Measurements from ENCODE around the gene MYOCOS.

Gene MYOCOS

DNA sequence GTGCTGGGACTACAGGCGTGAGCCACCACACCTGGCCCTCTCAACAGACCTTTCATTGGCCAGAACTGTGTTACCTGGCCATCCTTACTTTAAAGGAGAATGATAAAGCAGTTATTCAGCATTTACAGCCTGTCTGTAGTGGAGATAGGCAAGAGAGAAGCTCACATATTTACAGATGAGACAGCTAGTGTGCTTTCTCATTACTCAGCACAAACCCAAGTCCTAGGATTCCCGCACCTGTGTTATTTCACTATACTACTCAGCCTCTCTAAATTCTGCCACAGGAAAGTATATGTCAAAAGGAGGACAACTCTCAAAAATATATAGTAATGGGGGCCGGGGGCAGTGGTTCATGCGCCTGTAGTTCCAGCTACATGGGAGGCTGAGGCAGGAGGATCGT is 46.3 kb downstream of the MYOCOS start:
- H3K4me3 ChIP-seq (ENCODE audit: low read length in 2 of 2): no peak overlapping the region
- H4K8ac ChIP-seq (ENCODE audit: low read depth, low read length): no peak overlapping the region
- no peak overlapping the region for H2BK12ac ChIP-seq (ENCODE audit: low read length)
- no peak overlapping the region for H3K4me2 ChIP-seq (ENCODE audit: insufficient read depth, low read length, poor library complexity, severe bottlenecking)
- H3K4me1 ChIP-seq (ENCODE audit: control insufficient read depth in 2 of 2, insufficient read depth in 1 of 2, low read depth in 1 of 2, low read length in 2 of 2): peaks cover 0 to 4% of the 10 kb centered on the region in 2 donors
- no peak overlapping the region for H4K91ac ChIP-seq (ENCODE audit: low read depth, low read length, poor library complexity)
- H3K18ac ChIP-seq (ENCODE audit: low read length): no peak overlapping the region
- H3K14ac ChIP-seq (ENCODE audit: low read length): no peak overlapping the region
- DNase-seq (ENCODE audit: low spot score): no peak
- no peak overlapping the region for H2BK15ac ChIP-seq (ENCODE audit: low read length)
- no peaks in the 10 kb centered on the region for H3K9me3 ChIP-seq (replicated peaks in 1 of 2; ENCODE audit: control insufficient read depth in 2 of 2, insufficient read depth in 1 of 2, low read depth in 1 of 2, low read length in 2 of 2)
- H3K27ac ChIP-seq (replicated peaks; ENCODE audit: low read length): no peak overlapping the region
- H3K23ac ChIP-seq (ENCODE audit: low read depth, low read length, poor library complexity): no peak overlapping the region
- no peak overlapping the region for H3K4ac ChIP-seq (ENCODE audit: low read length)
- no peaks in the 10 kb centered on the region for H3K36me3 ChIP-seq (replicated peaks in 1 of 2; ENCODE audit: control insufficient read depth in 2 of 2, insufficient read depth in 2 of 2, low read length in 2 of 2)
- no CpG with 5 or more reads among the region's 5 CpGs for WGBS, 2 donors (ENCODE audit: extremely low coverage in 2 of 2, insufficient read length in 2 of 2, insufficient replicate concordance in 1 of 2)
- H2BK5ac ChIP-seq (ENCODE audit: low read length): no peak overlapping the region
- H3K27me3 ChIP-seq (ENCODE audit: control insufficient read depth in 3 of 3, insufficient read depth in 3 of 3, low read depth in 1 of 3, low read length in 3 of 3): peaks cover 0 to 11% (median 0%) of the 10 kb centered on the region in 3 experiments
- H2AFZ ChIP-seq (ENCODE audit: low read length): no peak overlapping the region
- H2BK120ac ChIP-seq (ENCODE audit: low read depth, low read length): no peak overlapping the region
- no peaks in the 10 kb centered on the region for H3K79me1 ChIP-seq (ENCODE audit: low read depth, low read length)
- H3K9ac ChIP-seq (ENCODE audit: low read depth, low read length, poor library complexity): no peak overlapping the region
- H2AK5ac ChIP-seq (ENCODE audit: low read depth, low read length): no peak overlapping the region

DNA sequence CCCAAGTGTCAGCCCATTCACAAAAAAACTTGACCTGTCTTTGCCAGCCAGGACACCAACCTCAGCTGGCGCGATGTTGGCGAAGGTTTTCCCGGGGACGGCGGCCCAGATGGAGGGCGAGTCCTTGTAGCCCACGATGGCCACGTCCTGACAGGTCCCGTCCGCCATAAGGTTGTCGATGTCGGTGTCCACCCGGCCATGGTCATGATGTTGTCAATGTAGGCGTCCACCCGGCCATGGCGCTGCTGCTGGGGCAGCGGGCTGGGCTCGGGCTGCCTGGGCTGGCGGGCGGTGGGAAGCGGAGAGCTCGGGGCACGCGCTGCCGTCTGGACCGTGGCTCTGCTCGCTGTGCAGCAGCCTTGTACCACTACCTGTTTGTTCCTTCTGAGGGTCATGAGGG is 48.7 kb downstream of the MYOCOS start:
- peak overlapping the region; percentile 65 for H3K23ac ChIP-seq (ENCODE audit: low read depth, low read length, poor library complexity)
- H2BK5ac ChIP-seq (ENCODE audit: low read length): no peak overlapping the region
- H2BK120ac ChIP-seq (ENCODE audit: low read depth, low read length): no peak overlapping the region
- H3K9me3 ChIP-seq (replicated peaks in 1 of 2; ENCODE audit: control insufficient read depth in 2 of 2, insufficient read depth in 1 of 2, low read depth in 1 of 2, low read length in 2 of 2): no peaks in the 10 kb centered on the region
- H2BK15ac ChIP-seq (ENCODE audit: low read length): no peak overlapping the region
- H4K8ac ChIP-seq (ENCODE audit: low read depth, low read length): peak overlapping the region; percentile 17
- no peak overlapping the region for H3K4me2 ChIP-seq (ENCODE audit: insufficient read depth, low read length, poor library complexity, severe bottlenecking)
- H3K79me1 ChIP-seq (ENCODE audit: low read depth, low read length): no peaks in the 10 kb centered on the region
- no peak overlapping the region for H3K4ac ChIP-seq (ENCODE audit: low read length)
- H3K9ac ChIP-seq (ENCODE audit: low read depth, low read length, poor library complexity): no peak overlapping the region
- H3K36me3 ChIP-seq (replicated peaks in 1 of 2; ENCODE audit: control insufficient read depth in 2 of 2, insufficient read depth in 2 of 2, low read length in 2 of 2): no peaks in the 10 kb centered on the region
- H3K4me3 ChIP-seq (ENCODE audit: low read length in 2 of 2): peak overlapping the region in 1 of 2 donors; percentile 54
- WGBS, 2 donors (ENCODE audit: extremely low coverage in 2 of 2, insufficient read length in 2 of 2, insufficient replicate concordance in 1 of 2): no CpG with 5 or more reads among the region's 28 CpGs
- H3K4me1 ChIP-seq (ENCODE audit: control insufficient read depth in 2 of 2, insufficient read depth in 1 of 2, low read depth in 1 of 2, low read length in 2 of 2): no peaks in the 10 kb centered on the region
- no peaks in the 10 kb centered on the region for H3K27me3 ChIP-seq (ENCODE audit: control insufficient read depth in 3 of 3, insufficient read depth in 3 of 3, low read depth in 1 of 3, low read length in 3 of 3)
- no peak overlapping the region for H2AFZ ChIP-seq (ENCODE audit: low read length)
- peak overlapping the region; percentile 28 for H2AK5ac ChIP-seq (ENCODE audit: low read depth, low read length)
- H3K27ac ChIP-seq (replicated peaks; ENCODE audit: low read length): no peak overlapping the region
- no peak for DNase-seq (ENCODE audit: low spot score)
- H2BK12ac ChIP-seq (ENCODE audit: low read length): no peak overlapping the region
- H3K14ac ChIP-seq (ENCODE audit: low read length): no peak overlapping the region
- peak overlapping the region; percentile 64 for H3K18ac ChIP-seq (ENCODE audit: low read length)
- H4K91ac ChIP-seq (ENCODE audit: low read depth, low read length, poor library complexity): no peak overlapping the region

DNA sequence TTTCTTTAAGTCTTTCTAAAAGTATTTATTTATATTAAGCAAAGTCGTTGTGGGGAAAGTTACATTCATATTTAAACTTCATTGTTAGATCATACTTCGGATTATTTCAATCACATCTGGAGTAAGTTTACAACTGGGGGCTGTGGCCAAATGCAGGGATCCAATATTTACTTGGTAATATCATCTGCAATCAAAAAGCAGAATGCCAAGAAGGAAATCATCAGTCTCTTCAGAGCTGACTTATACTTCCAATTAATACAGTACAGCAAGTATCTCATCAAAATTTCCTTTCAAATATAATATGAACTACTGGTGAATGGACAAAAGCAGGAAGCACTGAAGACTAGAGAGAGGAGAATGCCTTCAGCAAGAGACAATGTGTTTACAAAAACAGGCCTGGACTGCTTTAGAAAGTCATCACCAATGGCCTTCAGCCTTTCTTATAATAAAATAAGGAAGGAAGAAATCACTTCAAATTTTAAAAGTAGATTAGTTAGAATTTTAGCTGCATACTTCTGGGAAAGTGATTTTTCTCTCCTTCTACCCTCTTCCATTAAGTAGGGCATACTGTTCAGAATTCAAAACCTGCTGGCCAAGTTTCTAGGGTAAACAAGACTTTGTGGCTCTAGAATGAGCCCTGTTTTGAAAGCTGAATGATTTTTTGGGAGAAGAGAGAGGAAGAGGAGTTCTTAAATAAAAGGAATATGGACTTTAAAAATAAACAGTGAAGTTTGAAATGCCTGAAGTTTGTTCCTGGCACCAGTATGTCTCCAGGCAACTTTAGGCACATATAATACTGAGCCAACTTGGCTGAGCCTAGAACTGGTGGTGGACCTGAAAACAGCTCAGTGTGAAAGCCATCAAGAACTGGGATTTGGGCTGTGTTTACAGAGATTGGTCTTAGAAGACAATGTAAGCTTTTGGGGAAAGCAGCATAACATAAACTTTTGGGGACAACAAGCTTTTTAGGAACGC is 52.7 kb downstream of the MYOCOS start:
- Histone ChIP-seq H3K9me3 (replicated peaks in 1 of 2; ENCODE audit: control insufficient read depth in 2 of 2, insufficient read depth in 1 of 2, low read depth in 1 of 2, low read length in 2 of 2) (no peaks in the 10 kb centered on the region), H3K4me2 (ENCODE audit: insufficient read depth, low read length, poor library complexity, severe bottlenecking) (no peak overlapping the region), H3K4ac (ENCODE audit: low read length) (no peak overlapping the region), H2AK5ac (ENCODE audit: low read depth, low read length) (no peak overlapping the region), H4K8ac (ENCODE audit: low read depth, low read length) (no peak overlapping the region), H3K79me1 (ENCODE audit: low read depth, low read length) (no peaks in the 10 kb centered on the region), H2AFZ (ENCODE audit: low read length) (no peak overlapping the region), H3K4me3 (ENCODE audit: low read length in 2 of 2) (no peak overlapping the region), H3K14ac (ENCODE audit: low read length) (no peak overlapping the region), H3K18ac (ENCODE audit: low read length) (no peak overlapping the region), H2BK12ac (ENCODE audit: low read length) (no peak overlapping the region), H2BK15ac (ENCODE audit: low read length) (no peak overlapping the region), H3K27me3 (ENCODE audit: control insufficient read depth in 3 of 3, insufficient read depth in 3 of 3, low read depth in 1 of 3, low read length in 3 of 3) (no peaks in the 10 kb centered on the region), H3K4me1 (ENCODE audit: control insufficient read depth in 2 of 2, insufficient read depth in 1 of 2, low read depth in 1 of 2, low read length in 2 of 2) (no peaks in the 10 kb centered on the region), H2BK120ac (ENCODE audit: low read depth, low read length) (no peak overlapping the region), H4K91ac (ENCODE audit: low read depth, low read length, poor library complexity) (no peak overlapping the region), H3K36me3 (replicated peaks in 1 of 2; ENCODE audit: control insufficient read depth in 2 of 2, insufficient read depth in 2 of 2, low read length in 2 of 2) (no peaks in the 10 kb centered on the region), H3K27ac (replicated peaks; ENCODE audit: low read length) (no peak overlapping the region), H3K23ac (ENCODE audit: low read depth, low read length, poor library complexity) (no peak overlapping the region), H2BK5ac (ENCODE audit: low read length) (no peak overlapping the region), H3K9ac (ENCODE audit: low read depth, low read length, poor library complexity) (no peak overlapping the region)
- no CpG with 5 or more reads among the region's 3 CpGs for WGBS, 2 donors (ENCODE audit: extremely low coverage in 2 of 2, insufficient read length in 2 of 2, insufficient replicate concordance in 1 of 2)
- DNase-seq (ENCODE audit: low spot score): no peak
